IMR-90 (cell line): ENCODE results near the gene ABI3BP. TPM values are rescaled to one million over a fixed set of nuclear protein-coding genes. Genes with fewer than 3 reads are reported as not detected.

Experiments
- ATAC-seq: fragments of 200-7000 bp; cut with Tn5 transposase; 2 replicates; pipeline ENCODE4 v1.9.1; 2020; ENCODE audit warnings: low read depth, mild to moderate bottlenecking, moderate library complexity
- BruUV-seq: library from RNA; stranded (reverse); fragments of 400-500 nt; replicated peaks from 2 replicates; lab custom pipeline; 2021; lab: Mats Ljungman, UMichigan
- CTCF ChIA-PET: fragments of 300-600 bp; formaldehyde crosslinking; extraction: SDS; loops from one replicate; lab custom pipeline; 2021; ENCODE audit warnings: antibody characterized with exemption; lab: Yijun Ruan, JAX
- POLR2A ChIA-PET: fragments of 300-600 bp; sonication (Branson Sonifier 250); formaldehyde crosslinking; loops from one replicate; lab custom pipeline; 2022; ENCODE audit warnings: antibody characterized with exemption; ENCODE audit not compliant: unreplicated experiment; lab: Charles Lee
- DNase-seq: peaks from one replicate; pipeline ENCODE4 v3.0.0; 2013
- H2AFZ ChIP-seq: replicated peaks from 2 replicates; pipeline ENCODE3; 2013; ENCODE audit warnings: low read length, mild to moderate bottlenecking; ENCODE audit not compliant: poor library complexity
- H2AK5ac ChIP-seq: 2 replicates; pipeline ENCODE4 v1.6.1; 2013; ENCODE audit warnings: low read depth, low read length, inconsistent platforms
- H2AK9ac ChIP-seq: replicated peaks from 2 replicates; pipeline ENCODE3; 2013; ENCODE audit warnings: mild to moderate bottlenecking, low read depth, low read length, moderate library complexity; ENCODE audit not compliant: poor library complexity
- H2BK120ac ChIP-seq: 2 replicates; pipeline ENCODE4 v1.6.1; 2013; ENCODE audit warnings: low read depth, low read length, inconsistent platforms
- H2BK15ac ChIP-seq: 3 replicates; pipeline ENCODE4 v1.6.1; 2013; ENCODE audit warnings: low read depth, low read length, inconsistent platforms
- H2BK20ac ChIP-seq: 2 replicates; pipeline ENCODE4 v1.6.1; 2013; ENCODE audit warnings: low read depth, mild to moderate bottlenecking, inconsistent platforms, low read length, moderate library complexity
- H2BK5ac ChIP-seq: 2 replicates; pipeline ENCODE4 v1.6.1; 2013; ENCODE audit warnings: mild to moderate bottlenecking, low read depth, low read length, inconsistent platforms; ENCODE audit not compliant: poor library complexity, severe bottlenecking
- H3K14ac ChIP-seq: replicated peaks from 2 replicates; pipeline ENCODE4 v1.6.1; 2013; ENCODE audit warnings: low read depth, low read length, inconsistent platforms
- H3K18ac ChIP-seq: 2 replicates; pipeline ENCODE4 v1.6.1; 2013; ENCODE audit warnings: low read depth, low read length, control low read depth
- H3K23ac ChIP-seq: 2 replicates; pipeline ENCODE4 v1.6.1; 2013; ENCODE audit warnings: low read depth, low read length, inconsistent platforms
- H3K27ac ChIP-seq: 2 replicates; pipeline ENCODE4 v1.5.1; 2013; ENCODE audit warnings: mild to moderate bottlenecking, control low read depth, low read length; ENCODE audit not compliant: insufficient read depth
- H3K27me3 ChIP-seq: 2 replicates; pipeline ENCODE4 v1.6.1; 2013; ENCODE audit warnings: low read length; ENCODE audit not compliant: control insufficient read depth, insufficient read depth
- H3K36me3 ChIP-seq: 2 replicates; pipeline ENCODE4 v1.6.1; 2013; ENCODE audit warnings: low read length, mixed read lengths; ENCODE audit not compliant: control insufficient read depth, insufficient read depth
- H3K4ac ChIP-seq: 2 replicates; pipeline ENCODE4 v1.6.1; 2013; ENCODE audit warnings: low read depth, low read length, inconsistent platforms
- H3K4me1 ChIP-seq: 2 replicates; pipeline ENCODE4 v1.6.1; 2013; ENCODE audit warnings: low read length, mixed read lengths; ENCODE audit not compliant: control insufficient read depth, insufficient read depth
- H3K4me2 ChIP-seq: 2 replicates; pipeline ENCODE4 v1.6.1; 2013; ENCODE audit warnings: low read depth, mild to moderate bottlenecking, control low read depth, low read length, moderate library complexity
- H3K4me3 ChIP-seq: 2 replicates; pipeline ENCODE4 v1.5.1; 2013; ENCODE audit warnings: low read depth, mild to moderate bottlenecking, control low read depth, low read length, moderate library complexity; ENCODE audit not compliant: insufficient read depth
- H3K56ac ChIP-seq: 2 replicates; pipeline ENCODE4 v1.6.1; 2013; ENCODE audit warnings: low read length, inconsistent platforms; ENCODE audit not compliant: insufficient read depth; ENCODE audit errors: extremely low read depth
- H3K79me1 ChIP-seq, 2 experiments: 2 replicates each; pipeline ENCODE4 v1.6.1; 2013; ENCODE audit warnings: low read length in 2 of 2, inconsistent platforms in 1 of 2, low read depth in 1 of 2
- H3K9ac ChIP-seq: 2 replicates; pipeline ENCODE4 v1.6.1; 2013; ENCODE audit warnings: low read depth, low read length, control low read depth
- H3K9me1 ChIP-seq: 2 replicates; pipeline ENCODE4 v1.6.1; 2013; ENCODE audit warnings: low read length, inconsistent platforms; ENCODE audit not compliant: insufficient read depth
- H3K9me3 ChIP-seq: 2 replicates; pipeline ENCODE4 v1.6.1; 2013; ENCODE audit warnings: low read length; ENCODE audit not compliant: control insufficient read depth, insufficient read depth
- H4K20me1 ChIP-seq: 2 replicates; pipeline ENCODE4 v1.6.1; 2013; ENCODE audit warnings: low read length, inconsistent platforms; ENCODE audit not compliant: insufficient read depth
- H4K5ac ChIP-seq: 2 replicates; pipeline ENCODE4 v1.6.1; 2013; ENCODE audit warnings: mild to moderate bottlenecking, low read depth, low read length, control low read depth
- H4K8ac ChIP-seq, 2 experiments: 2 replicates each; pipeline ENCODE4 v1.6.1; 2013; ENCODE audit warnings: low read depth in 2 of 2, low read length in 2 of 2, control low read depth in 1 of 2, inconsistent platforms in 1 of 2
- H4K91ac ChIP-seq: 2 replicates; pipeline ENCODE4 v1.6.1; 2013; ENCODE audit warnings: low read depth, low read length, inconsistent platforms; ENCODE audit not compliant: insufficient read depth
- CTCF ChIP-seq: conservative IDR thresholded peaks from 2 replicates; pipeline ENCODE4 v1.5.1; 2012; ENCODE audit warnings: mild to moderate bottlenecking, low read depth, low read length, improper control_type of control experiment
- RAD21 ChIP-seq: IDR thresholded peaks from 2 replicates; pipeline ENCODE4 v1.6.1; 2012; ENCODE audit warnings: low read length, improper control_type of control experiment
- RCOR1 ChIP-seq: IDR thresholded peaks from 2 replicates; pipeline ENCODE4 v1.6.1; 2012; ENCODE audit warnings: mild to moderate bottlenecking, low read length, improper control_type of control experiment; ENCODE audit not compliant: insufficient replicate concordance
- WGBS, 2 experiments: methylation state at CpG; one replicate each; pipeline versions ENCODE4 v1.1.5 to v1.1.7; 2013; ENCODE audit warnings: missing lambda C conversion rate in 2 of 2; ENCODE audit not compliant: insufficient read length in 1 of 2; ENCODE audit errors: extremely low coverage in 2 of 2; 5-methylcytosine and 5-hydroxymethylcytosine counted together
- dilution Hi-C: fragments of 300-500 bp; cut with HindIII; formaldehyde crosslinking; loops from one replicate; pipeline ENCODE4 v1.14.3; 2018; ENCODE audit warnings: low sequenced_read_pairs; ENCODE audit not compliant: unreplicated experiment
- in situ Hi-C: fragments of 300-500 bp; cut with MboI; formaldehyde crosslinking; loops from 3 replicates; pipeline ENCODE4 v1.14.3; 2019; ENCODE audit warnings: low sequenced_read_pairs, inconsistent platforms, mixed read lengths
- intact Hi-C: fragments of 100-400 bp; cut with micrococcal nuclease; formaldehyde crosslinking; loops from 2 replicates; pipeline ENCODE4 v1.10.0; 2022
- polyA plus RNA-seq, 3 experiments: library from polyadenylated mRNA; depleted of rRNA; stranded (reverse); fragments of >200 nt; gene quantifications; 2 replicates each; pipeline ENCODE4 v1.2.3, GENCODE V29; 2012; ENCODE audit warnings: low replicate concordance in 1 of 3
- total RNA-seq: library from RNA; depleted of rRNA; stranded (reverse); fragments of >200 nt; gene quantifications from 2 replicates; pipeline ENCODE4 v1.2.3, GENCODE V29; 2012

The ABI3BP gene
- total and polyA plus RNA-seq, 2 of the 4 experiments (the other 2 are of a cell fraction): 3.0 to 26.7 TPM

GRCh38 chr3:100709842-100710260 is 283.4 kb downstream of the ABI3BP start:
- POLR2A ChIA-PET: interaction anchor here (0.8 kb wide), 1 partner anchor 550 kb away, joined by 5 read pairs; no protein-coding TSS in a partner anchor
- in situ Hi-C loops: no loop called here
- whole genome bisulfite sequencing, 2 experiments: 0% methylated on average over 6 of the region's 23 CpGs; no CpG with 5 or more reads in 1 of the 2 experiments

More at GRCh38 chr3:100709842-100710260, 283.4 kb downstream of the ABI3BP start:
- Histone ChIP-seq H2AFZ (peak overlapping the region; percentile 88), H3K27ac (peak overlapping the region; percentile 92), H4K20me1 (peaks cover 47% of the 10 kb centered on the region), H2AK9ac (peak overlapping the region; percentile 96), H2BK20ac (no peak overlapping the region), H3K9ac (peak overlapping the region; percentile 91), H3K4me2 (peak overlapping the region; percentile 97), H2BK120ac (peak overlapping the region; percentile 17; the same call in 1 of the 2 replicates), H3K4me3 (peak overlapping the region; percentile 98), H3K56ac (peak overlapping the region; percentile 80), H4K91ac (peak overlapping the region; percentile 17; the same call in 1 of the 2 replicates), H4K5ac (peak overlapping the region; percentile 82), H2BK5ac (peak overlapping the region; percentile 84), H2AK5ac (peak overlapping the region; percentile 86; the same call in 1 of the 2 replicates), H3K23ac (peak overlapping the region; percentile 93), H3K9me3 (no peaks in the 10 kb centered on the region), H3K18ac (peak overlapping the region; percentile 46; the same call in 1 of the 2 replicates), H3K27me3 (no peaks in the 10 kb centered on the region), H3K79me1 (peaks cover 0 to 19% of the 10 kb centered on the region in 2 experiments; a peak in 2 of 4 replicates), H3K9me1 (no peaks in the 10 kb centered on the region; the same call in 1 of the 2 replicates), H3K36me3 (peaks cover 8% of the 10 kb centered on the region; the same call in 1 of the 2 replicates), H3K14ac (peak overlapping the region; percentile 83), H3K4ac (peak overlapping the region; percentile 83), H3K4me1 (no peaks in the 10 kb centered on the region; the same call in 1 of the 2 replicates), H4K8ac (peak overlapping the region; percentile 45 to 70; a peak in 1 of 4 replicates), H2BK15ac (no peak overlapping the region)
- dilution Hi-C loops: no loop called here
- CTCF ChIA-PET: no interaction called here
- DNase-seq (peak; percentile 20), ATAC-seq (peak; percentile 7)
- TF ChIP-seq RAD21 (peak; percentile 15; the same call in 1 of the 2 replicates), RCOR1 (no peak), CTCF (0 out of 2 replicates have a peak, but pooled peaks have one; percentile 14)
- intact Hi-C loops: loop anchor here (5.0 to 10.0 kb wide), 2 partner anchors 325 to 393 kb away; no protein-coding TSS in a partner anchor
- BruUV-seq: no TSS peak
